ENCODE results near the gene LRP1B.
A peak's percentile ranks its signal among the peaks of the same experiment; 100 is the strongest.
"Not testable (repeated sequence)": the region's sequence is repeated elsewhere in the genome, so short reads cannot be mapped to it uniquely, and the experiment has no call there.

The LRP1B gene

GRCh38 chr2:141035846-141036420, 1094.9 kb downstream of the LRP1B start:
- DNase-seq (ENCODE audit: low read depth in 2 of 2): no peak

DNA sequence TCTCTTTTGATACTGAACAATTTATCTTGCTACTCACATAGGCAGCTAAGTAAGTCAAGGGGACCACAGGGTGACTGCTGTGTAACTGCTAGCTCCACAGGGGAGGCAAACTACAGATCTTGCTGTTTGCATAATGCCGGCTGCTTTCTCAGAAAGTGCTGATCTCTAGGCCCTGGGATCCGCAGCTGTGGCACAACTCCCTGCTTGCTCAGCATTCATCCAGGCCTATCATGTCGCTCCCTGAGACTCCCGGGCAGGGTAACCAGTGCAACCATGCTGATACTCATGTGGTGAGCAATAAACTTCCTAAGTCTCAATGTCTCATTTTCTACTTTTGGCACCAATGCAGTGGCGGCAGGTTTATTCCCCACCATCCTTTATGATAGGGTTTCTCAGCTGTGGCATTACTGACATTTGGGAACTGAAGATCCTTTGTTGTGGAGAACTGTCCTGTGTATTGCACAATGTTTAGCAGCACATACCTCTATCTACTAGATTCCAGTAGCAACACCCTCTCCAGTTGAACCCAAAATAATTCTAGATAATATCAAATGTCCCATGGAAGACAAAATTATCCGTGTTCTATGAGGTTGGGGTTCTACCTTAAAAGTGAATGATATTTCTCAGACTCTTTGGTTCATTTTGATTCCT, 1101.3 kb downstream of the LRP1B start:
- DNase-seq (ENCODE audit: low read depth in 2 of 2): no peak

DNA sequence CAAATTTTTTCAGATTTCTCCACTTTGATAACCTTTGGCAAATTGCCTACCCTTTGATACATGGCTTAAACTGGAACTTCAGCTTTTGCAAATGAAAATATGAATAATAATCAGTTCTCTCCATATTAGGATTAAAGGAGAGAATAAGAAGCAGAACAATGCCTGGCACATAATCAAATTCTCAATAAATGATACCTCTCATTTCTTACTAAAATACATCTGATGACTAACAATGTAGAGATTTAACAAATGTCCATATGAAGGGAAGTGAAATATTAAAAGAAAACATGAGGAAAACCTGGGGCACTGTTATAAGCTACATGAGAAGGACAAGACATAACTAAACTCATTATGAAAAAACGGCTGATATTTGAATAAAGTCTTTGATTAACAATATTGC, 1103.6 kb downstream of the LRP1B start:
- no peak for DNase-seq (ENCODE audit: low read depth in 2 of 2)

- DNase-seq (ENCODE audit: low read depth in 2 of 2): no peak
These were observed 1109.2 kb downstream of the LRP1B start for GRCh38 chr2:141021611-141022010.

GRCh38 chr2:141021109-141021508, 1109.7 kb downstream of the LRP1B start:
- DNase-seq (ENCODE audit: low read depth in 2 of 2): peak; percentile 33 to 45

- DNase-seq (ENCODE audit: low read depth in 2 of 2): no peak
These were observed 1110.5 kb downstream of the LRP1B start for GRCh38 chr2:141020346-141020745.

DNA sequence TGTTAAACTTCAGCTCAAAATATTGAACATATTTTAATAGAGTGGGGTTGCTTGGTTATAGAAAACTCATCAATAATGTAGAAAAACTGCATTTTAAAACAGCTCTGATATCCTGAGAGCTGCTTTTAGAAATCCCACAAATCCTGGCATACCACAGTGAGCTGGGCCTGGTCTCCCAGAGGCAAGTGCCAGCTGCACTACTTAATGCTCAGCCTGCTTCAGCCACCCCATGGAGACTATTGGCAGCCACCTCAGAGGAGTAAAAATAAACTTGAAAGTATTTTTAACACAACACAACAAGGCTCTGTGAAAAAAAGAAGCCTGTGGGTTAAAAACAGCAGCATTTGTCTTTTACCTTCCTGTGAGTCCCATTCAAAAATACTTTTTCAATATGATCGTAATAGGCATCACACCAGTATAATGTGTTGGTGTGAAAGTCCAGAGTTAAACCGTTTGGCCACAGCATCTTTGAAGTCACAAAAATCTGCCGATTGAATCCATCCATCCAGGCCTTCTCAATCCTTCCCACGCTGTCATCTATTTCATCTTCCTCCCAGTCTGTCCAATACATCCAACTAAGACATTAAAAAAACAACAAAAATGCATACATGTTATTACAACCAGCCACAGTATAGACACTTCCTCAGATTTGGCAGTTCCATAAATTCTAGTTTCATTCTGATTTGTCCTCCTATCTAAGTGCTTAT, 1115.3 kb downstream of the LRP1B start:
- DNase-seq (ENCODE audit: low read depth in 2 of 2): no peak

DNA sequence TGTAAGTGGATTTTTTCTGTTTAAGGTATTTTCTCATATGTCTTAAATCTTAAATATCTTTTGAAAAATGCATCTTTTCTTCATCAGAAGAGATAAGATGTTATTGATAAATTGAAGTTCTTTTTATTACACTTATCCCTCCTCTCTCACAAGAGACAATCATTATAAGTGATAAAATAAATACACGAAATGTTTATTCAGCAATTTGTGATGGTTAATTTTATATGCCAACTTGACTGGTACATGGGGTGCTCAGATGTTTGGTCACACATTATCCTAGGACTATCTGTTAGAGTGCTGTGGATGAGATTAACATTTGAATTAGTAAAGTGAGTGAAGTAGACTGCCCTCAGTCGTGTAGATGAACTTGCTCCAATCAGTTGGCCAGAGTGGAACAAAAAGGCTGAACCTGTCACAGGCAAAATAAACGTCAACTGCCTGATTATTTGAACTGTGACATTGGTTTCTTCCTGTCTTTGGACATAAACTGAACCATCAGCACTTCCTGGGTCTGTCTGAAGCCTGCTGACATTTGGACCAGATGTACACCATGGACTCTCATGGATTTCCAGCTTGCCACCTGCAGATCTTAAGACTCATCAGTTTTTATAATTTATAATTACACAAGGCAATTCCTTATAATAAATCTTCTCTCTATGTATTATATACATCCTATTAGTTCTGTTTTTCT, 1126.7 kb downstream of the LRP1B start:
- no peak for DNase-seq (ENCODE audit: low read depth in 2 of 2)

GRCh38 chr2:141001750-141002149, 1129.1 kb downstream of the LRP1B start:
- DNase-seq (ENCODE audit: low read depth in 2 of 2): no peak

DNA sequence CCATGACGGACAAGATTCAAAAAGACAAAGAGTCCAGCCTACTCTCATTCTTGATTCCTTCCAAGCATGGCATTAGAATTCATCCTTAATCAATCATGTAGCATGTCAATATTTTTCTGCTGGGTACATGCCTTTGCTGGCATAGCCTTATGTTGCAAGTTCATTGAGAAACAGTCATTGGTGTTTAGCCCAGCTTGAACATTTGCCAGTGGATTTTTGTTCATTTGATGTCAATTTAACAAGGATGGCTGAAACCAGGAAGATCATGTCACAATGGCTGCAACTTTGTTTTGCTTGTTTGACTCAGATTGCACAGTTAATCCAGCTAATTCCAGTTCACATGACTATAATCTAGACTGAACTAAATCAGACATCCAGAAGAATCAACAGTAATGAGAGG, 1132.2 kb downstream of the LRP1B start:
- no peak for DNase-seq (ENCODE audit: low read depth in 2 of 2)

DNA sequence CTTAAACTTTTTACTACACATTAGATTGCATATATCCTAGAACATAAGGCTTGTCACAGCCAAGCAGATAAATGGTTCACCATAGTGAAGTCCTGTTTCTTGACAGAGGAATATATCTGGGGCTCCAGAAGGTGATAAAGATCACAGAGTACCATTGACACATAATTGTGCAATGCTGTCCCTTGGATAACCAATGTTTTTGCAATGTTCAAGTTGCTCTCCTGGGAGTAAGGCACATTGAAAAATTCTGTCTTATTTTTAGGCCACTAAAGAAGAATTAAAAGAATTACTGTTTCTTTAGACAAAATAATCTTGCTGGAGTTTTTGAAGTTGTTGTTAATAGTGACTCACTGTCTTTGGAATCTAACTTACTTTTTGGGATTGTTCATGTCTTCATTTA, 1132.8 kb downstream of the LRP1B start:
- no peak for DNase-seq (ENCODE audit: low read depth in 2 of 2)

GRCh38 chr2:140994856-140995255, 1136.0 kb downstream of the LRP1B start:
- no peak for DNase-seq (ENCODE audit: low read depth in 2 of 2)

GRCh38 chr2:140990416-140990815, 1140.4 kb downstream of the LRP1B start:
- DNase-seq (ENCODE audit: low read depth in 2 of 2): peak; percentile 34 to 47

DNA sequence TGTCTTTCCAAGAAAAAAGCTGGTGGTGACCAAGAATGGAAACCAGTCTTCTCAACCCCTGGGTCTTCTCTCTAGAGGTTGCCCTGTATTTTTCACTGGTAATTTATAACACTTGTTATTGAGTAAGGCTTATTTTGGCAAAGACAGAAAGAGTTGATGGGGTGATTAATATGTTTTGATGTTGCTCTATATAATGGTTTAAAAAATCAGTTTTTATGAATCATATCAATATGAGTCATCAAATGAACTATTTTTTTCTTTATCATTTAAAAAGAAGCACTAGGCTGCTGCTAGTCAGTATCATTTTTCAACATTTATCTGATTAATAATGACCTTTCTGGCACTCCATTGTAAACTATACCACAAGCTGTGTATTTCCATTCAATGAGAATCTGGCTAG, 1142.2 kb downstream of the LRP1B start:
- peak in 1 of 2 experiments; percentile 7 for DNase-seq (ENCODE audit: low read depth in 2 of 2)

GRCh38 chr2:140986456-140986855, 1144.4 kb downstream of the LRP1B start:
- no peak for DNase-seq (ENCODE audit: low read depth in 2 of 2)

GRCh38 chr2:140975237-140975636, 1155.6 kb downstream of the LRP1B start:
- no peak for DNase-seq (ENCODE audit: low read depth in 2 of 2)

DNA sequence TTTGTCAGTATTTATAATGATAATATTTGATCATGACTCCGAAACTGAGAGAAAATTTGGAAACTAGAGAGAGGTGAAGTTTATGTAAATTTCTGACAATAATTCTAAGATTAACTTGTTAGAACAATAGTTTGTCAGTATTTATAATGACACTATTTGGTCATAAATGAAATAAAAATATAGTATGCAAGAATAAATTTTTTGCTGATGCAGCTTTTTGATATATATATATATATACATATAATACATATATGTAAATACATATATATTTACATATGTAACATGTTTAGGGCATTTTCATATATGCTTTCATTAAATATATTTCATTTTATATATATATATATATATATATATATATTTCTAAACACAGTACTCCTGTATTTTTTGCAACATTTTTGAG, 1158.1 kb downstream of the LRP1B start:
- DNase-seq (ENCODE audit: low read depth in 2 of 2): no peak

DNA sequence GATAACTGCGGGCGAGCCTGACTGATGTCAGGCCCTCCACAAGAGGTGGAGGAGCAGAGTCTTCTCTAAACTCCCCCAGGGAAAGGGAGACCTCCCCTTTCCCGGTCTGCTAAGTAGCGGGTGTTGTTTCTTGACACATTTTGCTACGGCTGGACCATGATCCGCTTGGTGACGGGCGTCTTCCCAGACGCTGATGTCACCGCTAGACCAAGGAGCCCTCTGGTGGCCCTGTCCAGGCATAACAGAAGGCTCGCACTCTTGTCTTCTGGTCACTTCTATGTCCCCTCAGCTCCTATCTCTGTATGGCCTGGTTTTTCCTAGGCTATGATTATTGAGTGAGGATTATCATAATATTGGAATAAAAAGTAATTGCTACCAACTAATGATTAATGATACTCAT, 1166.5 kb downstream of the LRP1B start:
- DNase-seq (ENCODE audit: low read depth in 2 of 2): not testable (repeated sequence)

DNA sequence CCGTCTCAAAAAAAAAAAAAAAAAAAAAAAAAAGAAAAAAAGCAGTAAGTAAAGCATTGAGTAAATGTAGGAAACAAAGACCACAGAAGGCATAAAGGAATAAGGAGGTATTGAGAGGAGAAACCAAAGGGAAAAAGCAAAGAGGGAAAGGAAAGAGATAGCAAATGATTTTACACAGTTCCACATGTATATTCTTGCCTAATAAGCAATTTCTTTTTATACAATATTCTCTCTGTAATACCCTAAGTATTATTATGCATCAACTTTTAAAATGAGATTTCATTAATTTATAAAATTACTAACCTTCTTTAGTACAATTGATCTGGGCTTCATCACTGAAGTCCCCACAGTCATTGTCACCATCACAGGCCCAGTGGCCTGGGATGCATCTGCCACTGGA, 1180.9 kb downstream of the LRP1B start:
- DNase-seq (ENCODE audit: low read depth in 2 of 2): no peak

- no peak for DNase-seq (ENCODE audit: low read depth in 2 of 2)
These were observed 1183.6 kb downstream of the LRP1B start for GRCh38 chr2:140947236-140947635.

DNA sequence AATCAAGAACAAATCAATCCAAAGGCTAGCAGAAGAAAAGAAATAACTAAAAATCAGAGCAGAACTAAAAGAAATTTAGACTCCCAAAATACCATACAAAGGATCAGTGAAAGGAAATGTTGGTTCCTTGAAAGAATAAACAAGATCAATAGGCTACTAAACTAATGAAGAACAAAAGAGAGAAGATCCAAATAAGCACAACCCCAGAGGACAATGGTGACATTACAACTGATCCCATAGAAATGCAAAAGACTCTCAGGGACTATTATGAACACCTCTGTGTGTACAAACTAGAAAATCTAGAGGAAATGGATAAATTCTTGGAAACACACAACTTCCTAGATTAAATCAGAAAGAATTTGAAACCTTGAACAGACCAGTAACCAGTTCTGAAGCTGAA, 1186.9 kb downstream of the LRP1B start:
- no peak for DNase-seq (ENCODE audit: low read depth in 2 of 2)

DNA sequence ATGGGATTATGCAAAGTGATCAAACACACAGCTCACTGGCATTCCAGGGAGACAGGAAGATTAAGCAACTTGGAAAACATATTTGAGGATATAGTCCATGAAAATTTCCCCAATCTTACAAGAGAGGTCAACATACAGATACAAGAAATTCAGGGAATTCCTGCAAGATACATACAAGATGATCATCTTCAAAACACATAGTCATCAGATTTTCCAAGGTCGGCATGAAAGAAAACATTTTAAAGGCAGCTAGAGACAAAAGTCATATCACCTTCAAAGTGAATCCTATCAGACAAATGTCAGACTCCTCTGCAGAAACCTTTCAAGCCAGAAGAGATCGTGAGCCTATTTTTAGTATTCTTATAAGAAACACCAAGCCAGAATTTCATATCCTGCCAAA, 1188.5 kb downstream of the LRP1B start:
- no peak for DNase-seq (ENCODE audit: low read depth in 2 of 2)

DNA sequence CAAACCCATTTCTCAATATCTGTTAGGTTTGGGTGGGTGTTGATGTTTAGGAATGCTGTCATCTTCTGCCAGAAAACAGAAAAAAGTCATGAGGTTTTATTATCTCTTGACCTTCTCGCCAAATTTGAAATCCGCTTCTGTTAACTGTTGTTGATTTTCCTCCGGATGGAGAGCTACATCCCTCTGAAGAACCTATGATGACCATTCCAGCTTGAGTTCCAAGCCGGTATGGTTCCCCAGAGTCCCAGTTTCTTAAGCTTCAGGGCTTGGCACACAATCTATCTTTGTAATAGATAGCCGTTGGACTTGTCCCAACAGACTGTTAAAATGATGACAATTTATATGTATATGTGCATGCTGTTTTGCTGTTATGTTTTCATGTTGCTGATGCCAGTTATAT, 1201.0 kb downstream of the LRP1B start:
- DNase-seq (ENCODE audit: low read depth in 2 of 2): no peak
